ENCODE results near the gene EZR. TPM values are rescaled to one million over a fixed set of nuclear protein-coding genes. Genes with fewer than 3 reads are reported as not detected.

The EZR gene
- polyA plus RNA-seq, 3 donors: 68.1 to 95.8 (median 86.3) TPM

GRCh38 chr6:158783851-158784250 is 35.3 kb downstream of the EZR start:
- Mint-ChIP-seq H3K36me3 (peaks cover 90 to 95% of the 10 kb centered on the region in 2 donors), H3K27ac (peak overlapping the region in 2 of 7 donors; percentile 42 to 68), H3K4me1 (no peaks in the 10 kb centered on the region), H3K27me3 (ENCODE audit: low read depth in 3 of 3) (no peaks in the 10 kb centered on the region), H3K9me3 (no peaks in the 10 kb centered on the region), H3K4me3 (no peak overlapping the region)
- no peak overlapping the region for H3K4me2 ChIP-seq (replicated peaks; ENCODE audit: extremely low read depth, low read length, poor library complexity, severe bottlenecking)
- H3K4me1 ChIP-seq (ENCODE audit: control insufficient read depth in 1 of 2, insufficient read depth in 2 of 2, low read length in 2 of 2): no peaks in the 10 kb centered on the region
- H2AFZ ChIP-seq (ENCODE audit: insufficient read depth, low read depth, low read length, poor library complexity, severe bottlenecking): no peak overlapping the region
- WGBS (ENCODE audit: insufficient coverage): 100% methylated on average over 4 of the region's 5 CpGs
- H3K36me3 ChIP-seq (replicated peaks in 1 of 2; ENCODE audit: control insufficient read depth in 1 of 2, insufficient read depth in 2 of 2, low read length in 2 of 2): peaks cover 86 to 98% of the 10 kb centered on the region in 2 donors
- TF ChIP-seq, protein P1, sequence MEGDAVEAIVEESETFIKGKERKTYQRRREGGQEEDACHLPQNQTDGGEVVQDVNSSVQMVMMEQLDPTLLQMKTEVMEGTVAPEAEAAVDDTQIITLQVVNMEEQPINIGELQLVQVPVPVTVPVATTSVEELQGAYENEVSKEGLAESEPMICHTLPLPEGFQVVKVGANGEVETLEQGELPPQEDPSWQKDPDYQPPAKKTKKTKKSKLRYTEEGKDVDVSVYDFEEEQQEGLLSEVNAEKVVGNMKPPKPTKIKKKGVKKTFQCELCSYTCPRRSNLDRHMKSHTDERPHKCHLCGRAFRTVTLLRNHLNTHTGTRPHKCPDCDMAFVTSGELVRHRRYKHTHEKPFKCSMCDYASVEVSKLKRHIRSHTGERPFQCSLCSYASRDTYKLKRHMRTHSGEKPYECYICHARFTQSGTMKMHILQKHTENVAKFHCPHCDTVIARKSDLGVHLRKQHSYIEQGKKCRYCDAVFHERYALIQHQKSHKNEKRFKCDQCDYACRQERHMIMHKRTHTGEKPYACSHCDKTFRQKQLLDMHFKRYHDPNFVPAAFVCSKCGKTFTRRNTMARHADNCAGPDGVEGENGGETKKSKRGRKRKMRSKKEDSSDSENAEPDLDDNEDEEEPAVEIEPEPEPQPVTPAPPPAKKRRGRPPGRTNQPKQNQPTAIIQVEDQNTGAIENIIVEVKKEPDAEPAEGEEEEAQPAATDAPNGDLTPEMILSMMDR (IDR thresholded peaks at IDR 0.05): no peak
- no peaks in the 10 kb centered on the region for H3K27me3 ChIP-seq (ENCODE audit: control insufficient read depth in 2 of 2, insufficient read depth in 2 of 2, low read length in 2 of 2)
- no peak overlapping the region for H3K4me3 ChIP-seq (replicated peaks in 1 of 3; ENCODE audit: low read depth in 2 of 3, low read length in 3 of 3)
- H3K27ac ChIP-seq (ENCODE audit: low read depth in 1 of 2, low read length in 2 of 2): peak overlapping the region in 1 of 2 donors; percentile 32
- H3K9ac ChIP-seq (ENCODE audit: insufficient read depth, low read length, poor library complexity, severe bottlenecking): no peak overlapping the region
- intact Hi-C loops (cut with micrococcal nuclease): no loop called here
- H3K9me3 ChIP-seq (replicated peaks in 1 of 2; ENCODE audit: control insufficient read depth in 1 of 2, insufficient read depth in 1 of 2, low read length in 2 of 2): no peaks in the 10 kb centered on the region
- H3K79me2 ChIP-seq (ENCODE audit: insufficient read depth, low read length): peaks cover 2% of the 10 kb centered on the region
- peaks cover 47% of the 10 kb centered on the region for H4K20me1 ChIP-seq (ENCODE audit: insufficient read depth, low read length)
- no peak for DNase-seq

DNA sequence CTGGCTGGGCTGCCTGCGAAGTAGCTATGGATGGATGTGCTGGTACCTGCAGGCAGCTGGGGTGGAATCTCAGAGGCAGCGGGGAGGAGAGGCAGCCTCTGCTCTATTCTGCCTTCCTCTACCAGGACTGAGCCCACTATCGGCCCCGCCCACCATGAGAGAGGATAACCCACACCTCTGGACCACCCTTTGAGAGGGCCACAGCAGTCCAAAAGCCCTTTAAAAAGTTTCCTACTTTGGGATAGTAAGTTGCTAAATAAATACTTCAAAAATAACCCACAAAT is 36.1 kb downstream of the EZR start:
- Histone ChIP-seq H3K4me1 (ENCODE audit: control insufficient read depth in 1 of 2, insufficient read depth in 2 of 2, low read length in 2 of 2) (no peaks in the 10 kb centered on the region), H3K27me3 (ENCODE audit: control insufficient read depth in 2 of 2, insufficient read depth in 2 of 2, low read length in 2 of 2) (no peaks in the 10 kb centered on the region), H3K4me3 (replicated peaks in 1 of 3; ENCODE audit: low read depth in 2 of 3, low read length in 3 of 3) (no peak overlapping the region), H2AFZ (ENCODE audit: insufficient read depth, low read depth, low read length, poor library complexity, severe bottlenecking) (no peak overlapping the region), H3K4me2 (replicated peaks; ENCODE audit: extremely low read depth, low read length, poor library complexity, severe bottlenecking) (no peak overlapping the region), H3K9ac (ENCODE audit: insufficient read depth, low read length, poor library complexity, severe bottlenecking) (no peak overlapping the region), H4K20me1 (ENCODE audit: insufficient read depth, low read length) (peaks cover 48% of the 10 kb centered on the region), H3K36me3 (replicated peaks in 1 of 2; ENCODE audit: control insufficient read depth in 1 of 2, insufficient read depth in 2 of 2, low read length in 2 of 2) (peaks cover 87 to 98% of the 10 kb centered on the region in 2 donors), H3K9me3 (replicated peaks in 1 of 2; ENCODE audit: control insufficient read depth in 1 of 2, insufficient read depth in 1 of 2, low read length in 2 of 2) (no peaks in the 10 kb centered on the region), H3K27ac (ENCODE audit: low read depth in 1 of 2, low read length in 2 of 2) (no peak overlapping the region), H3K79me2 (ENCODE audit: insufficient read depth, low read length) (no peaks in the 10 kb centered on the region)
- no peaks in the 10 kb centered on the region for H3K27me3 Mint-ChIP-seq (ENCODE audit: low read depth in 3 of 3)
- H3K4me3 Mint-ChIP-seq: no peak overlapping the region
- TF ChIP-seq, protein P1 (IDR thresholded peaks at IDR 0.05): no peak
- intact Hi-C loops (cut with micrococcal nuclease): no loop called here
- no peaks in the 10 kb centered on the region for H3K9me3 Mint-ChIP-seq
- WGBS (ENCODE audit: insufficient coverage): no CpG with 5 or more reads among the region's 4 CpGs
- H3K36me3 Mint-ChIP-seq: peaks cover 90 to 95% of the 10 kb centered on the region in 2 donors
- no peaks in the 10 kb centered on the region for H3K4me1 Mint-ChIP-seq
- DNase-seq: no peak
- no peak overlapping the region for H3K27ac Mint-ChIP-seq
